ENCODE results near the gene AGFG2.
A peak's percentile ranks its signal among the peaks of the same experiment; 100 is the strongest.

AGFG2 gene

DNA sequence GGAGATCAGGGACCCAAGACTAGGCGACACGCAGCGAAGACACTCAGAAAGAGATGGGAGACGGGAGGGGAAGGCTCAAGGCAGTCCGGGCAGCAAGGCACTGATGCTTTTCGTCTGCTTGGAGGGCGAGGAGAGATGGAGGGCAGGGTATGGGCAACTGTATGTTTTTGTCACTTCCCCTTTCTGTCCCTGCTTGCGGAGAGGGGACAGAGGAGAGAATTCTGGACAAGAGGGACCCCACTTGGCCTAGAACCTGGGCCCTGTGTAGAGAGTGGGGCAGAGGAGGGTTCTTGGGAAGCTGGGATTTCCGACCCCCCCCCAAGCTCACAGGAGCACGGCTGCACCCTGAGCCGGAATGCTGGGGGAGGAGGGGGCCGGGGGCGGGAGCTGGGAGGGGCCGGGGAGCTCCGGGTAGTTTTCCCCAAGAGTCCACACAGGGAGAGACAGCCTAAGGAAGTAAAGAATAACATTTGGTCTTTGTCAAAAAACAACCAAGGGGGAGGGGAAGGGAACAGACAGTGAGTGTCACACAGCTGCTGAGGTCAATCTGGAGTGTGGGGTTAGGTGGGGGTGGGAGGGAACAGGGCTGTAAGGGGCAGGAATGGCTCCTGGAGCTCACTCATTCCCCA is 45.2 kb downstream of the AGFG2 start:
- peak; percentile 27 for DNase-seq (ENCODE audit: low read depth)
- peak overlapping the region; percentile 87 for H3K4me3 ChIP-seq (ENCODE audit: control insufficient read depth, low read depth, low read length)
- TF ChIP-seq, protein P1, sequence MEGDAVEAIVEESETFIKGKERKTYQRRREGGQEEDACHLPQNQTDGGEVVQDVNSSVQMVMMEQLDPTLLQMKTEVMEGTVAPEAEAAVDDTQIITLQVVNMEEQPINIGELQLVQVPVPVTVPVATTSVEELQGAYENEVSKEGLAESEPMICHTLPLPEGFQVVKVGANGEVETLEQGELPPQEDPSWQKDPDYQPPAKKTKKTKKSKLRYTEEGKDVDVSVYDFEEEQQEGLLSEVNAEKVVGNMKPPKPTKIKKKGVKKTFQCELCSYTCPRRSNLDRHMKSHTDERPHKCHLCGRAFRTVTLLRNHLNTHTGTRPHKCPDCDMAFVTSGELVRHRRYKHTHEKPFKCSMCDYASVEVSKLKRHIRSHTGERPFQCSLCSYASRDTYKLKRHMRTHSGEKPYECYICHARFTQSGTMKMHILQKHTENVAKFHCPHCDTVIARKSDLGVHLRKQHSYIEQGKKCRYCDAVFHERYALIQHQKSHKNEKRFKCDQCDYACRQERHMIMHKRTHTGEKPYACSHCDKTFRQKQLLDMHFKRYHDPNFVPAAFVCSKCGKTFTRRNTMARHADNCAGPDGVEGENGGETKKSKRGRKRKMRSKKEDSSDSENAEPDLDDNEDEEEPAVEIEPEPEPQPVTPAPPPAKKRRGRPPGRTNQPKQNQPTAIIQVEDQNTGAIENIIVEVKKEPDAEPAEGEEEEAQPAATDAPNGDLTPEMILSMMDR (conservative IDR thresholded peaks at IDR 0.05; ENCODE audit: control insufficient read depth, insufficient read depth, low read depth, low read length), result no peak

DNA sequence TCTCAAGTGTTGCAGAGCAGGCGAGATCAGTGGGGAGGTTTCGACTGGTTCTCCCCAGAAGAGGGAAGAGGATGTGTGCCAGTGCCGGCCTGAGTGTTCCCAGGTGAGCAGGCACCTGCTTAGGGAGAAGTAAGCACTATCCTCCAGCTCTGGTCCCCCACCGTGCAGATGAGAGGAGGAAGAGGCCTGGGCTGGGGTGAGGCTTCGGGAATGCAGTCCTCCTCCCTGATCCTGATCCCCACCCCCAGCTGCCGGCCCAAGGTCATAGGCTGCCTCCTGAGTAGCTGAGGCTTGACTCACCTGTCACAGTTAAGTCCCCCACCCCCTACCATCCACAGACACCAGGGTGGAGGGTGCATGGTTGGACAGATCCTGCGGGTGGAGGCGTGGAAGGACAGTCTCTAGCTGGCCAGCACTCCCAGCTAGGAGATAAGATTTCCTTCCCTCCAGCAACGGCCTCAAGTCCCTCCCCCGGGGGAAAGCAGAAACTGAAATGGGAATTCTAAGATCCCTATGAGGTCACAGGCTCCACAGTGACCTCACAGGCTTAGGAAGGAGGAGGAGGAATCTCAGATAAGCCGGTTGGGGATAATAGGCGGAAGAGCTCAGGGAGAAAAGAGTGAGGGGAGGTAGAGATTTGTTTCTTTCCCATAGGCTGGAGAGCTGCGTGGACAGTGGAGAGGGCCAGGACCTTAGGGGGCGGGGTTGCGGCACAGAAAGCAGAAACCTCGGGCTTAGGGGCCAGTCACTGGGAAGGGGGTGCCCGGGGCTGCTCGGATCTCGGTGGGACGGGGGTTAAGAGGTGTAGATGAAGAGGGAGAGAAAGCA is 45.9 kb downstream of the AGFG2 start:
- peak; percentile 75 for DNase-seq (ENCODE audit: low read depth)
- TF ChIP-seq, protein P1 (conservative IDR thresholded peaks at IDR 0.05; ENCODE audit: control insufficient read depth, insufficient read depth, low read depth, low read length), result no peak
- H3K4me3 ChIP-seq (ENCODE audit: control insufficient read depth, low read depth, low read length), result peak overlapping the region; percentile 87

DNA sequence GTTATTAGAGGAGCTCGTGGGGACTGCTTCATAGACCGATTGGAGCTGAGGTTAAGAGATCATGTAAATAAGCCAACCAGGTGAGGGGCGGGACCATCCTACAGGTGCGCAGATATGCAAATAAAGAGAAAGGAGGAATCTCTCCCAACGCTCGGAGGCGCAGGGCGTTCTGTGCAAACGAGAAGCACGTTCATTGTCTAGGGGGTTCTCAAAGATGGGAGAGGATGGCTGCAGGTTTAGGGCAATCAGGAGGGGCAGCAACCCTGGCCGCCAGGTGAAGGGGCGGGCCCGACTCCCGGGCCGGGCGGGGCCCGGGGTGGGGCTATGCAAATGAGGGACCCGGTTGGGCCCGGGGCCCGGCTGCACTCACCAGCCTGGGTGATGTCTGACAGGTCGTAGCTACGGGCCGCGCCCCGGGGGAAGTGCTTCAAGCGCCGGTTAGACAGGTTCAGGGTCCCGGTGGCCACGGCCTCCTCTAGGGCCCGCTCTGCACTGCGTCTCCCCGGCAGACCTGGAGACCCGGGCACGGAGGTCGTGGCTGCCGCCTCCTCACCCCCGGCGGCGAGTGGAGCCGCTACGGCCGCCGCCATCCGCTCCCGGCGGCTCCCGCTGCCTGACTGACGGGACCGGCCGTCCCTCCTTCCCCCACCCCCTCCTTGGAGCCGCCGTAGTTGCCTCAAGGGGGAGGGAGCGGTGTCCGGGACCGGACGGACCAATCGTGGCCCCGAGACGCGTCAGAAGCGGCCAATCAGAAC is 46.7 kb downstream of the AGFG2 start, which contains the start of gene LRCH4:
TSS of gene LRCH4 (minus strand) at position 619 of the 755 bp plus-strand sequence. CDS start at position 590, 29 bp downstream.
- H3K4me3 ChIP-seq (ENCODE audit: control insufficient read depth, low read depth, low read length), result peak within 1 kb of the TSS; percentile 87
- TF ChIP-seq, protein P1 (conservative IDR thresholded peaks at IDR 0.05; ENCODE audit: control insufficient read depth, insufficient read depth, low read depth, low read length), result no peak
- peak; percentile 17 for DNase-seq (ENCODE audit: low read depth)

DNA sequence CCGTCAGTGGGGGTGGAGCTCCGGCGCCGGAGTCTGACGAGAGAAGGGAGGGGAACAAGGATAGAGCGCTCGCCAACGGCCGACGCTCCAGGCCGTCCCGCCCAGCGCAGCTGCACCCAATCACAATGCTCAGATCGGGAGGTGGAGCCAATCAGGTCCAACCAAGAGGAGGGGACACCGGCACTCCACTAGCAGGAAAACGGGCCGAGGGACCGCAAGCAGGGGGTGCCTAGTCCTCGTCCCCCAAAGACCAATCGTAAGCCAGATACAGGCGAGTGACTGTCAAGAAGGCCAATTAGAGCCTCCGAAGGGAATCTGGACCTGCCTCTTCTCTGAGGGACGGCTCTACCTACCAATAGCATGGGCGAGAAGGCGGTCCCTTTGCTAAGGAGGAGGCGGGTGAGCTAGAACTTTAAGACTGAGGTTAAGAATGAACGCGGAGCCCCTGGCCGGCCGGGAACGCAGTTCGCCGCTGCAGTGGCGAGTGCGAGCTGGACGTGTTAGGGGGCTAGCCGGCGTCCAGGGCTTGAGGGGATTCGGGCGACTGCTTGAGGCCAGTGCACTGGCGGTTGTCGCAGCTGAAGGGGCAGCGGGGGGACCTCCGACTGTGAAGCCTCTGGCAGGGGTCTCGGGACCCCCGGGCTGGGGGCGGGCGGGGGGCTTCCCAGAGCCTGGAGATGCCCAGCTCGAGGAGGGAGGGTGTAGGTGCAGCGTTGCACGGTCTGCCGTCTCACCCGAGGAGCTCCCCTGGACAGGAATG is 47.4 kb downstream of the AGFG2 start, which contains the start of gene FBXO24:
TSS of gene FBXO24 (plus strand) at position 63 of the 760 bp plus-strand sequence. CDS start at position 361, 298 bp downstream.
- TF ChIP-seq, protein P1 (conservative IDR thresholded peaks at IDR 0.05; ENCODE audit: control insufficient read depth, insufficient read depth, low read depth, low read length), result no peak
- DNase-seq (ENCODE audit: low read depth), result peak; percentile 100

DNA sequence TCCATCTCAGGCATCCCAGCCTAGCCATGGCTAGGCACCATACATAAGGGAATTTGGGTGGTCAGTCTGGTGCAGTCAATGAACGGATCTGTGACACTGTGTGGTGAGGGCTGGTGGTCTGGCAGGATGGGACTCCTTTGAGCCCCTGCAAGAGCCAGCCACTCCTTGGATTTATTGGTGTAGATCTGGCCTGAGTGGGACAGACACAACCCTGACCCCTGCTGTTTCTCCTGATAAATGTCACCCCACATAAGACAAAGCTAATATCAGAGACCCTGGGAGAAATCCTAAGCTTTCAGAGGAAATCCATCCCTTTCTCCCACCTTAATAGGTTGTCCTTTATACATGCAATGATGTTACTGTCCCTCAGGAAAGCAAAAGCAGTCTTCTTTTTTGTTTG is 49.4 kb downstream of the AGFG2 start:
- peak; percentile 47 for DNase-seq (ENCODE audit: low read depth)
- no peak overlapping the region for H3K4me3 ChIP-seq (ENCODE audit: control insufficient read depth, low read depth, low read length)
- TF ChIP-seq, protein P1 (conservative IDR thresholded peaks at IDR 0.05; ENCODE audit: control insufficient read depth, insufficient read depth, low read depth, low read length), result peak; percentile 49

More for the DNA sequence above, 47.4 kb downstream of the AGFG2 start, which contains the start of gene FBXO24:
- H3K4me3 ChIP-seq (ENCODE audit: control insufficient read depth, low read depth, low read length), result peak within 1 kb of the TSS; percentile 87

Measured in fibroblast of mammary gland (primary cell).